MCF 10A (cell line): ENCODE measurements around the gene RBFOX2. TPM values are rescaled to one million over a fixed set of nuclear protein-coding genes. Genes with fewer than 3 reads are reported as not detected.
"Not testable (repeated sequence)": the region's sequence is repeated elsewhere in the genome, so short reads cannot be mapped to it uniquely, and the experiment has no call there.

Experiments
- BruUV-seq: library from RNA; stranded (reverse); fragments of 400-500 nt; replicated peaks from 2 replicates; lab custom pipeline; 2021; lab: Mats Ljungman, UMichigan
- CTCF ChIA-PET: fragments of 300-600 bp; sonication (Branson Sonifier 250); formaldehyde crosslinking; extraction: SDS; loops from one replicate; lab custom pipeline; 2021; ENCODE audit warnings: antibody characterized with exemption, inconsistent platforms; lab: Yijun Ruan, JAX
- POLR2A ChIA-PET: fragments of 300-600, 350-650 bp; sonication (Branson Sonifier 250); formaldehyde crosslinking; extraction: SDS; loops from one replicate; lab custom pipeline; 2020; ENCODE audit warnings: antibody characterized with exemption, inconsistent platforms; lab: Yijun Ruan, JAX
- DNase-seq: peaks from one replicate; pipeline ENCODE4 v3.0.0-alpha.2; 2018; ENCODE audit not compliant: unreplicated experiment
- H3K27ac Mint-ChIP-seq: one replicate; pipeline ENCODE4 v1.8.0; 2022; ENCODE audit warnings: mild to moderate bottlenecking, low read depth, mixed read lengths; ENCODE audit not compliant: unreplicated experiment
- H3K27me3 Mint-ChIP-seq: one replicate; pipeline ENCODE4 v1.8.0; 2022; ENCODE audit warnings: mixed read lengths; ENCODE audit not compliant: insufficient read depth, unreplicated experiment
- H3K36me3 Mint-ChIP-seq: one replicate; pipeline ENCODE4 v1.8.0; 2022; ENCODE audit warnings: mild to moderate bottlenecking, moderate library complexity, mixed read lengths; ENCODE audit not compliant: insufficient read depth, unreplicated experiment
- H3K4me1 Mint-ChIP-seq: one replicate; pipeline ENCODE4 v1.8.0; 2022; ENCODE audit warnings: mixed read lengths; ENCODE audit not compliant: insufficient read depth, unreplicated experiment
- H3K4me3 Mint-ChIP-seq: one replicate; pipeline ENCODE4 v1.8.0; 2022; ENCODE audit warnings: mild to moderate bottlenecking, moderate library complexity, mixed read lengths; ENCODE audit not compliant: unreplicated experiment
- H3K9me3 Mint-ChIP-seq: one replicate; pipeline ENCODE4 v1.8.0; 2022; ENCODE audit warnings: mixed read lengths; ENCODE audit not compliant: unreplicated experiment
- CTCF ChIP-seq: fragments of 200-600 bp; IDR thresholded peaks from one replicate; pipeline ENCODE4 v1.8.0; 2022; ENCODE audit warnings: antibody characterized with exemption, mild to moderate bottlenecking; ENCODE audit not compliant: unreplicated experiment
- intact Hi-C: fragments of 100-400 bp; cut with micrococcal nuclease; formaldehyde crosslinking; loops from 2 replicates; pipeline ENCODE4 v1.14.1; 2022
- total RNA-seq: library from RNA; stranded (reverse); gene quantifications from 2 replicates; pipeline ENCODE4 v1.2.3, GENCODE V29; 2022

Gene RBFOX2
- total RNA-seq, 1 experiment from 2014 or later: 89.4 TPM

GRCh38 chr22:35996596-35996995 is 32.0 kb downstream of the RBFOX2 start:
- peaks cover 9% of the 10 kb centered on the region for H3K4me1 Mint-ChIP-seq
- DNase-seq: no peak
- no peaks in the 10 kb centered on the region for H3K27me3 Mint-ChIP-seq
- TF ChIP-seq CTCF: no peak
- no peaks in the 10 kb centered on the region for H3K9me3 Mint-ChIP-seq
- ChIA-PET CTCF (interaction anchor here (0.6 to 1.0 kb wide), 6 partner anchors 10 to 94 kb away, joined by 3 to 4 read pairs (median 3); no protein-coding TSS in a partner anchor), POLR2A (interaction anchor here (0.7 to 1.2 kb wide), 3 partner anchors 9 to 57 kb away, joined by 3 read pairs; no protein-coding TSS in a partner anchor)
- intact Hi-C loops: no loop called here
- H3K27ac Mint-ChIP-seq: no peak overlapping the region
- peaks cover 5% of the 10 kb centered on the region for H3K36me3 Mint-ChIP-seq
- BruUV-seq: no TSS peak
- no peak overlapping the region for H3K4me3 Mint-ChIP-seq

GRCh38 chr22:35995772-35996171 is 32.9 kb downstream of the RBFOX2 start:
- CTCF ChIA-PET: interaction anchor here (1.0 kb wide), 1 partner anchor 13 kb away, joined by 3 read pairs; no protein-coding TSS in a partner anchor
- H3K36me3 Mint-ChIP-seq: peaks cover 5% of the 10 kb centered on the region
- intact Hi-C loops: no loop called here
- no peaks in the 10 kb centered on the region for H3K27me3 Mint-ChIP-seq
- no peaks in the 10 kb centered on the region for H3K9me3 Mint-ChIP-seq
- BruUV-seq: no TSS peak
- no peak for TF ChIP-seq CTCF
- H3K4me1 Mint-ChIP-seq: peaks cover 9% of the 10 kb centered on the region
- DNase-seq: peak; percentile 59
- peak overlapping the region; percentile 39 for H3K27ac Mint-ChIP-seq
- POLR2A ChIA-PET: interaction anchor here (0.8 to 1.0 kb wide), 3 partner anchors 28 to 56 kb away, joined by 3 to 5 read pairs (median 4); no protein-coding TSS in a partner anchor
- no peak overlapping the region for H3K4me3 Mint-ChIP-seq

GRCh38 chr22:35995348-35995747 is 33.3 kb downstream of the RBFOX2 start:
- ChIA-PET CTCF (no interaction called here), POLR2A (interaction anchor here (0.8 to 1.0 kb wide), 2 partner anchors 28 to 33 kb away, joined by 4 to 5 read pairs; no protein-coding TSS in a partner anchor)
- intact Hi-C loops: no loop called here
- H3K36me3 Mint-ChIP-seq: peaks cover 5% of the 10 kb centered on the region
- H3K27me3 Mint-ChIP-seq: no peaks in the 10 kb centered on the region
- peak overlapping the region; percentile 39 for H3K27ac Mint-ChIP-seq
- BruUV-seq: no TSS peak
- peaks cover 9% of the 10 kb centered on the region for H3K4me1 Mint-ChIP-seq
- DNase-seq: no peak
- no peak overlapping the region for H3K4me3 Mint-ChIP-seq
- TF ChIP-seq CTCF: no peak
- H3K9me3 Mint-ChIP-seq: no peaks in the 10 kb centered on the region

- H3K9me3 Mint-ChIP-seq, H3K27ac Mint-ChIP-seq, H3K27me3 Mint-ChIP-seq, H3K4me3 Mint-ChIP-seq, BruUV-seq, intact Hi-C loops, H3K4me1 Mint-ChIP-seq, H3K36me3 Mint-ChIP-seq, DNase-seq: not testable (repeated sequence)
- ChIA-PET POLR2A (interaction anchor here (1.5 kb wide), 1 partner anchor 29 kb away, joined by 3 read pairs; no protein-coding TSS in a partner anchor), CTCF (interaction anchor here (0.6 to 0.9 kb wide), 2 partner anchors 131 to 151 kb away, joined by 3 to 5 read pairs; no protein-coding TSS in a partner anchor)
Measured at GRCh38 chr22:35993727-35994126, 34.9 kb downstream of the RBFOX2 start.
